ENCODE results near the gene STMN1.

STMN1 gene

DNA sequence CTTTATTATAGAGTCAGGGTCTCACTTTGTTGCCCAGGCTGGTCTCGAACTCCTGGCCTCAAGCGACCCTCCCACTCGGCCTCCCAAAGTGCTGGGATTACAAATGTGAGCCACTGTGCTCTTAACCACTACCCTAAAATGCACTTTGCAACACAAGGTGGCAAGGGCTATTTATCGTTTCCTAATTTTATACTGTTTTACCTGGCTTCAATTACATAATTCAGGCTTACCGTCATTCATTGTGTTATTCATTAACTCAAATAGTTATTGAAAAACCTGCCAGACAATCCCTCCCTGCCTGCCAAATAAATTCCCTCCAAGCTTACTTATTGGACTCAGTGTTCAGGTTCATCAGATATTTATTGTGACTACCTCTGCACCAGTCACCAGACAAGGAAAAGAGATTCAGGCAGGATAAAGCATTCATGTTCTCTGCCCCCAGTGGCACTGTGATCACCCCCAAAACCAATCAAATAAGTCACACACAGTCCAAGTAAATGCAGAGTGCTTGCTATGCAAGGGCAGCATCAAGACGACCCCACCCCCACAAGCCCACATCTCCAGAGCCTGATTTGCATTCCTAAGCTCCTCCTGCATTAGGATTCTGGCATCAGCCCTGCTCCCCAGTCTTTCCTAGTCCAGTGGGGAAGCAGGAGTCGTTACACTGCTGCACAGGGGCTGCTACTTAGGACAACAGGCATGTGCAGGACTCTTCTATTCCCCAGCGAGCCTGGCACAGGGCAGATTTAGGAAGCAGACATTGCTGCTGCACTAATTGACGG, 38.8 kb downstream of the STMN1 start:
- no peak for DNase-seq

GRCh38 chr1:25866288-25866687, 39.9 kb downstream of the STMN1 start:
- DNase-seq, result no peak

GRCh38 chr1:25864434-25864833, 41.8 kb downstream of the STMN1 start:
- DNase-seq, result no peak

DNA sequence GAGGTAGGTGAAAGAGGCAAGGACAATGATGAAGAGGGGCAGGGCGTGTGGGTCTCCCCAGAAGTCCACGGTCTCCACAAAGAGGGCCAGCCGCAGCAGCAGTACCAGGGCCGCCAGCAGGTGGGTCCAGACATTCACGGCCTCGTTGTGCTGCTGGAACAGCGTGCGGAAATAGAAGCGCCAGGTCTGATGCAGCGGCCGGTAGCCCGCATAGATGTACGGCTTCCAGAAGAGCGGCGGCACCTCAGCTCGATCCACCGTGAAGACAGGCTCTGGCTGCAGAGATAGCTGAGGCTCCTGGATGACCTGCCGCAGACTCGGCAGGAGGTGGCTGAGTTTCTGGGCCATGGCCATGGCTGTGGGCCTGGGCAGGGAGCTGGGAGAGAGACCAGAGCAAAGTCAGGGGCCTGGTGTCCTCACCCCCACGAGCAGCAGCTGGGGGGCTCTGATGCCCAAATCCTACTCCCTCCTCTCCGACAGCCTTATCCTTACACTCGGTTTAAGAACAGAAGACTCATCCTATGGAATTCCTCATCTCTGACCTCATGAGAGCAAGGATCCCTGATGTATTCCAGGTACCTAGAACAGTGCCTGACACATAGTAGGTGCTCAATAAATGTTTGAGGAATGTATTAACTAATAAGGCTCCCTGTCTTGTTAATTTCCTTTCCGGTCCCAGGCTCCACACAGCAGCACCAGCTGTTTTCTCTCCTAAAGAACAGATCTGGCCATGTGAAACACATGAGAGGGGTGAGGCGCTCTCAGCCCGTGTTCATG, 42.5 kb downstream of the STMN1 start:
- DNase-seq, result no peak

GRCh38 chr1:25862785-25863485, 43.3 kb downstream of the STMN1 start:
- DNase-seq, result no peak

GRCh38 chr1:25861316-25862286, 44.6 kb downstream of the STMN1 start:
- DNase-seq, result peak in 1 of 2 donors; percentile 10

DNA sequence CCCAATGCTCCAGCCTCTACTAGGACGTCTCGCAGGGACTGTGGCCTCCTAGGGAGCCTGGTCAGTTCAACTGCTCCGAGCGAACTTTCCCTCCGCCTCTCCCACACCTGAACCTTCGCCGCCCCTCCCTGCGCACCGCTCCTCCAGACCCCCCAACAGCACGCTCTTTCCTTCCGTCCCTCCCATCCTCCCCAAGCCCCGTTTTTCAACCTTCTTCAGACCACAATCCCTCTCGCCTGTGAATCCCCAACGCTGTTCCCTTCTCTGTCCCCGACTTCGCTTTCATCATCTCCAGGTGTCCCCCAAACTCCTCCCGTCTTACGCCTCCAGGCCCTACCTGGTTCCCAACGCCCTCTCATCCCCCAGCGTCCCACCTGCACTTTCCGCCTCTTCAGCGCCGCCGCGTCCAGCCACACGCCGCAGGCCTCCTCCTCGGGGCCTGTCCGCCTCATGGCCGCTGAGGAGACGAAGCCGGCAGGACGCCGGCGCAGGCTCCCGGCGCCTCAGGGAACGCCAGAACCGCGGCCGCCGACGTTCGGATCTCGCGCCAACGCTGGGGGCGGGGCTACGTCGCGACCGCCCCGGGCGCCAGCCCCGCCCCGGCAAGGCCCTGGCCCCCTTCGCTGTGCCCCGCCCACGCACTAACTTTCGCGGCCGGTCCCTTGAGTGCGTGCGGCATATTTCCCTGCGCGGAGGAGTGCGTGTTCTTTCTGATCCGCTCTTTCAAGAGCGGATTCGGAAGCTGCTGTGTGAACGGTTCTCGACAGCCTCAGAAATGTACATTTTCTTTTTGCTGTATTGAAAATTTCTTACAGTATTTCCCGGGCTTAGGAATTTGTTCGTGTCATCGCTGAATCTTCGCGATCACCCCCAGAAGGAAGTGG, 47.1 kb downstream of the STMN1 start, which contains the start of gene AUNIP:
Gene AUNIP (minus strand): TSS at position 552 of the 884 bp plus-strand sequence. CDS start 100 bp downstream, at position 452.
- peak; percentile 65 to 67 for DNase-seq

DNA sequence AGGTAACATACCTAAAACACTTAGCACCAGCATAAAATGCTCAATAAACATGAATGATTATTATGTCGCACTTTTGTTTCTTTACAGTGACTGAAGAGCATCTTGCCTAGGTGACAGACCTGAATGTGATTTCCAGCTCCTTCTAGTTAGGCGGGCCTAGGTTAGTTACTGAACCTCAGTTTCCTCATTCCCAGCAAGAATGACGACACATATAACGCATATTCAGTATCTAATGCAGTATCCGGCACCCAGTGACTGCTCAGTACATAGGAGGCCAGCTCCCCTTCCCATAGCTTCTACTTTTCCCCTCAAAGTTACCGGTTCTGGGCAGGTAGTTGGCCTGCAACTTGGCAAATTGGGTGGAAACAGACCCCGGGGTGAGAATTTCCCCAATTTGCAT, 47.7 kb downstream of the STMN1 start:
- no peak for DNase-seq

DNA sequence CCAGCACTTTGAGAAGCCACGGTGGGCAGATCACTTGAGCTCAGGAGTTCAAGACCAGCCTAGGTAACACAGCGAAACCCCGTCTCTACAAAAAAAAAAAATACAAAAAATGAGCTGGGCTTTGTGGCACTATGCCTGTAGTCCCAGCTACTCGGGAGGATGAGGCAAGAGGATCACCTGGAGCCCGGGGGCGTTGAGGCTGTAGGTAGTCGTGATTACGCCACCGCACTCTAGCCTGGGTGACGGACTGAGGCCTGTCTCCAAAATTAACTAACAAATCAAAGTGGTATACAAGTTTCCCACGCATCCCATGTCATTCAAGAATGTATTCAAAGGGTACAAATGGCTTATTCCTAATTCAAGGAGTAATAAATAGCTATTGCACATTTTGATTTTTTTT, 49.4 kb downstream of the STMN1 start:
- DNase-seq, result no peak

DNA sequence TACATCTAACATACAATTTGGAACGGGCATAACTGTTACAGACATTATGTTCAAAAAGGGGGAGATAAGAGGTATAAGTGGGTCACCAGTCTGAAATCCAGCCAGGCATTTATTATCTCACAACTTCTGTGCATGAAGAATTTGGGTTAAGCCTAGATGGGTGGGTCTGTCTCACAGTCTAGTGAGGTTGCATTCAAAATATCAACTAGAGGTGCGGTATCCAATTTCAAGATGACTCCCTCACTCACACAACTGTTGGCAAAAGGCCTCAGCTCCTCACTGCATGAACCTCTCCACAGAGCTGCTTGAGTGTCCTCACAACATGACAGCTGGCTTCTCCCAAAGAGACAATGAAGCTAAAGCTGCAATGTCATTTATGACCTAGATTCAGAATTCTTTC, 51.7 kb downstream of the STMN1 start:
- no peak for DNase-seq
